Colonic mucosa (tissue), 4 donors: Measurements from ENCODE around the gene PLXNA4. TPM values are rescaled to one million over a fixed set of nuclear protein-coding genes. Genes with fewer than 3 reads are reported as not detected.

Source experiments
- DNase-seq: peaks from one replicate; pipeline ENCODE4 v3.0.0-alpha.2; 2020
- H3K27ac ChIP-seq: fragments of 200-600 bp; one replicate; pipeline ENCODE4 v1.8.0; 2021
- H3K27me3 ChIP-seq: fragments of 200-600 bp; one replicate; pipeline ENCODE4 v1.8.0; 2021
- H3K36me3 ChIP-seq: fragments of 200-600 bp; one replicate; pipeline ENCODE4 v1.8.0; 2021
- H3K4me1 ChIP-seq: fragments of 200-600 bp; one replicate; pipeline ENCODE4 v1.8.0; 2021; ENCODE audit warnings: mild to moderate bottlenecking
- H3K4me3 ChIP-seq: fragments of 200-600 bp; one replicate; pipeline ENCODE4 v1.8.0; 2021
- H3K9ac ChIP-seq, 2 donors: one replicate each; pipeline ENCODE4 v1.7.0; 2013; ENCODE audit warnings: control low read depth in 2 of 2, low read depth in 2 of 2, low read length in 2 of 2
- H3K9me3 ChIP-seq: fragments of 200-600 bp; one replicate; pipeline ENCODE4 v1.8.0; 2021
- CTCF ChIP-seq: fragments of 200-600 bp; IDR thresholded peaks from one replicate; pipeline ENCODE4 v1.8.0; 2022; ENCODE audit warnings: antibody characterized with exemption, mild to moderate bottlenecking
- intact Hi-C: fragments of 100-400 bp; cut with DNase I; formaldehyde crosslinking; loops from one replicate; pipeline ENCODE4 v1.14.1; 2022
- total RNA-seq, 2 donors: library from RNA; stranded (reverse); fragmentation: NEBNext Ultra II Directional in 1 of 2; extraction: Animal tissue kit (Norgen Biotek cat#: 25700) in 1 of 2; gene quantifications; one replicate each; pipeline ENCODE4 v1.2.1, GENCODE V29; 2021
- donor health status: healthy.
- donor health status: DM: no; HTN: no; CAD: no.
- donor health status: DM: no; HTN: no; CAD: no.

The PLXNA4 gene
- total RNA-seq, 2 donors from 2014 or later: 0.15 to 0.77 TPM

- Histone ChIP-seq H3K9me3 (no peaks in the 10 kb centered on the region), H3K27me3 (no peaks in the 10 kb centered on the region), H3K27ac (no peak overlapping the region), H3K36me3 (no peaks in the 10 kb centered on the region), H3K4me1 (peaks cover 6% of the 10 kb centered on the region), H3K4me3 (no peak overlapping the region), H3K9ac (no peak overlapping the region)
- DNase-seq: no peak
- no peak for TF ChIP-seq CTCF
- intact Hi-C loops: no loop called here
Measured at GRCh38 chr7:132108563-132108962, 467.7 kb downstream of the PLXNA4 start.

GRCh38 chr7:132106491-132106890 is 469.8 kb downstream of the PLXNA4 start:
- Histone ChIP-seq H3K27me3 (no peaks in the 10 kb centered on the region), H3K9ac (no peak overlapping the region), H3K27ac (no peak overlapping the region), H3K36me3 (no peaks in the 10 kb centered on the region), H3K9me3 (no peaks in the 10 kb centered on the region), H3K4me3 (no peak overlapping the region), H3K4me1 (peaks cover 6% of the 10 kb centered on the region)
- intact Hi-C loops: no loop called here
- no peak for DNase-seq
- no peak for TF ChIP-seq CTCF

- TF ChIP-seq CTCF: no peak
Measured at GRCh38 chr7:132105096-132105495, 471.2 kb downstream of the PLXNA4 start.

GRCh38 chr7:132103718-132104117 is 472.6 kb downstream of the PLXNA4 start:
- no peak overlapping the region for H3K27ac ChIP-seq
- H3K27me3 ChIP-seq: no peaks in the 10 kb centered on the region
- no peak overlapping the region for H3K9ac ChIP-seq
- DNase-seq: peak; percentile 73
- intact Hi-C loops: no loop called here
- peaks cover 6% of the 10 kb centered on the region for H3K4me1 ChIP-seq
- no peaks in the 10 kb centered on the region for H3K9me3 ChIP-seq
- H3K4me3 ChIP-seq: no peak overlapping the region
- no peaks in the 10 kb centered on the region for H3K36me3 ChIP-seq
- no peak for TF ChIP-seq CTCF

More at GRCh38 chr7:132105096-132105495, 471.2 kb downstream of the PLXNA4 start:
- intact Hi-C loops: no loop called here
- H3K4me1 ChIP-seq: peaks cover 6% of the 10 kb centered on the region
- H3K27ac ChIP-seq: no peak overlapping the region
- no peaks in the 10 kb centered on the region for H3K27me3 ChIP-seq
- no peak overlapping the region for H3K4me3 ChIP-seq
- no peaks in the 10 kb centered on the region for H3K36me3 ChIP-seq
- no peaks in the 10 kb centered on the region for H3K9me3 ChIP-seq
- H3K9ac ChIP-seq: no peak overlapping the region
- no peak for DNase-seq

- DNase-seq: no peak
- H3K9me3 ChIP-seq: no peaks in the 10 kb centered on the region
Measured at GRCh38 chr7:132102942-132103341, 473.3 kb downstream of the PLXNA4 start.

More at GRCh38 chr7:132102942-132103341, 473.3 kb downstream of the PLXNA4 start:
- H3K4me1 ChIP-seq: peaks cover 6% of the 10 kb centered on the region
- no peaks in the 10 kb centered on the region for H3K27me3 ChIP-seq
- no peak overlapping the region for H3K4me3 ChIP-seq
- no peak overlapping the region for H3K9ac ChIP-seq
- no peaks in the 10 kb centered on the region for H3K36me3 ChIP-seq
- H3K27ac ChIP-seq: no peak overlapping the region
- no peak for TF ChIP-seq CTCF
- intact Hi-C loops: no loop called here
